Neural cell (in vitro differentiated cells): Measurements from ENCODE around the gene NAA15. TPM values are rescaled to one million over a fixed set of nuclear protein-coding genes. Genes with fewer than 3 reads are reported as not detected.

Source experiments
- H2AFZ ChIP-seq: fragments of 200-600, 300-800 bp; sonication (generic), shearing (Covaris generic); 2 replicates; pipeline ENCODE4 v1.6.0; 2014; ENCODE audit warnings: low read depth, mild to moderate bottlenecking, antibody characterized with exemption, low read length, moderate library complexity
- H3F3A ChIP-seq: fragments of 200-600 bp; shearing (Covaris generic); 2 replicates; pipeline ENCODE4 v1.6.1; 2016; ENCODE audit warnings: mild to moderate bottlenecking, moderate library complexity, mixed read lengths, antibody characterized with exemption, low read length; ENCODE audit not compliant: insufficient read depth, poor library complexity, severe bottlenecking
- H3K27ac ChIP-seq: fragments of 200-600, 300-800 bp; sonication (generic), shearing (Covaris generic); 2 replicates; pipeline ENCODE4 v1.5.1; 2014; ENCODE audit warnings: mild to moderate bottlenecking, low read length, moderate library complexity
- H3K27me3 ChIP-seq: fragments of 300-800, 200-600 bp; sonication (generic), shearing (Covaris generic); 2 replicates; pipeline ENCODE4 v1.6.0; 2014; ENCODE audit warnings: mild to moderate bottlenecking, low read depth, low read length, moderate library complexity; ENCODE audit not compliant: insufficient read depth
- H3K36me3 ChIP-seq: fragments of 300-800, 200-600 bp; sonication (generic), shearing (Covaris generic); 2 replicates; pipeline ENCODE4 v1.5.1; 2014; ENCODE audit warnings: mild to moderate bottlenecking, antibody characterized with exemption, low read length, moderate library complexity; ENCODE audit not compliant: insufficient read depth
- H3K4me2 ChIP-seq: fragments of 300-800, 200-600 bp; sonication (generic), shearing (Covaris generic); 2 replicates; pipeline ENCODE4 v1.6.0; 2014; ENCODE audit warnings: mild to moderate bottlenecking, low read length
- H3K4me3 ChIP-seq: fragments of 300-800, 200-600 bp; sonication (generic), shearing (Covaris generic); 2 replicates; pipeline ENCODE4 v1.5.1; 2014; ENCODE audit warnings: mild to moderate bottlenecking, low read length, moderate library complexity
- H3K79me2 ChIP-seq: fragments of 200-600 bp; shearing (Covaris generic); replicated peaks from 2 replicates; pipeline ENCODE4 v1.6.0; 2014; ENCODE audit warnings: mild to moderate bottlenecking, low read length, moderate library complexity; ENCODE audit not compliant: insufficient read depth
- H3K9ac ChIP-seq: fragments of 300-800, 200-600 bp; sonication (generic), shearing (Covaris generic); 2 replicates; pipeline ENCODE4 v1.6.1; 2016; ENCODE audit warnings: mild to moderate bottlenecking, low read length, mixed read lengths
- H3K9me2 ChIP-seq: fragments of 200-600 bp; shearing (Covaris generic); 2 replicates; pipeline ENCODE4 v1.6.1; 2016; ENCODE audit warnings: mild to moderate bottlenecking, low read length, mixed read lengths; ENCODE audit not compliant: insufficient read depth
- H3K9me3 ChIP-seq: fragments of 200-600, 300-800 bp; sonication (generic), shearing (Covaris generic); 2 replicates; pipeline ENCODE4 v1.6.1; 2016; ENCODE audit warnings: mild to moderate bottlenecking, mixed run types, low read length, moderate library complexity, mixed read lengths
- H4K20me1 ChIP-seq: fragments of 200-600 bp; shearing (Covaris generic); 2 replicates; pipeline ENCODE4 v1.6.1; 2016; ENCODE audit warnings: mild to moderate bottlenecking, mixed run types; ENCODE audit not compliant: insufficient read depth
- EP300 ChIP-seq: fragments of 450-650 bp; conservative IDR thresholded peaks from 2 replicates; pipeline ENCODE4 v1.6.1; 2014; ENCODE audit warnings: antibody characterized with exemption, mild to moderate bottlenecking, moderate library complexity; ENCODE audit not compliant: poor library complexity, severe bottlenecking
- EZH2 ChIP-seq: fragments of 200-600, 300-800 bp; shearing (Covaris generic), sonication (generic); IDR thresholded peaks from 2 replicates; pipeline ENCODE4 v1.6.1; 2014; ENCODE audit warnings: antibody characterized with exemption, low read length, borderline replicate concordance, mild to moderate bottlenecking; ENCODE audit not compliant: insufficient read depth, poor library complexity, severe bottlenecking
- MXI1 ChIP-seq: fragments of 450-650 bp; conservative IDR thresholded peaks from 2 replicates; pipeline ENCODE4 v1.6.1; 2014; ENCODE audit warnings: antibody characterized with exemption, mild to moderate bottlenecking; ENCODE audit not compliant: poor library complexity, severe bottlenecking
- POLR2AphosphoS5 ChIP-seq: IDR thresholded peaks from 2 replicates; pipeline ENCODE4 v1.6.1; 2012
- RAD21 ChIP-seq: fragments of 450-650 bp; conservative IDR thresholded peaks from 2 replicates; pipeline ENCODE4 v1.6.1; 2014; ENCODE audit warnings: antibody characterized with exemption, mild to moderate bottlenecking, moderate library complexity
- SMC3 ChIP-seq: fragments of 450-650 bp; conservative IDR thresholded peaks from 2 replicates; pipeline ENCODE4 v1.6.1; 2014; ENCODE audit warnings: antibody characterized with exemption, mild to moderate bottlenecking, moderate library complexity; ENCODE audit not compliant: poor library complexity
- TAF1 ChIP-seq: IDR thresholded peaks from 2 replicates; pipeline ENCODE4 v1.6.1; 2012; ENCODE audit warnings: low read depth
- polyA plus RNA-seq: library from polyadenylated mRNA; depleted of rRNA; stranded (reverse); fragments of >200 nt; gene quantifications from 2 replicates; pipeline ENCODE4 v1.2.3, GENCODE V29; 2014
- TF ChIP-seq, protein P1 (sequence below): IDR thresholded peaks from 2 replicates; pipeline ENCODE4 v1.6.1; 2012; ENCODE audit warnings: borderline replicate concordance
- TF ChIP-seq, protein P2 (sequence below): fragments of 450-650 bp; IDR thresholded peaks from 2 replicates; pipeline ENCODE4 v1.5.1; 2014; ENCODE audit warnings: antibody characterized with exemption, mild to moderate bottlenecking, moderate library complexity; ENCODE audit not compliant: poor library complexity, severe bottlenecking

NAA15 gene
- polyA plus RNA-seq, 1 donor from 2014 or later: 12.5 TPM

DNA sequence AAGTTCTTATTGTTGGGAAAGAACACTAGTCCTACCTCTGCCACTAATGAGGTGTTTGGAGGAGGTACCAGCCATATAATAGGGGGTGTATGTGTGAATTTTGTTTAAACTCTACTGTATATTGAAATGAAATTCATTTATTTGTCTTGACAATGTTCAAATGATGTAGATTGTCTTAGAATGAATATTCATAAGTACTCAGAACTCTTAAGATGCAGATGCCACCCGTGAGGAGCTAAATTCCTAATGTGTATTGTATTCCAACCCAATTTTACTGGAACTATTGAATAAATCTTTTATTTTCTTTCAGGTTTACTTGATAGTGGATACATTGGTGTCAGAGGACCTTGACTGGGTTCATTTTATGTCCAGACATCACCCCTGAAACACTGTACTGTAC lies 88.7 kb downstream of the NAA15 start:
- Histone ChIP-seq H3K36me3 (peaks cover 6% of the 10 kb centered on the region), H3K9me3 (no peaks in the 10 kb centered on the region), H3K79me2 (no peaks in the 10 kb centered on the region), H3K9ac (no peak overlapping the region), H2AFZ (no peak overlapping the region), H4K20me1 (no peaks in the 10 kb centered on the region), H3K4me3 (no peak overlapping the region), H3K9me2 (no peaks in the 10 kb centered on the region), H3K4me2 (no peak overlapping the region), H3F3A (no peaks in the 10 kb centered on the region), H3K27me3 (no peaks in the 10 kb centered on the region), H3K27ac (no peak overlapping the region)
- TF ChIP-seq MXI1 (no peak), RAD21 (no peak), EZH2 (no peak), TAF1 (no peak), SMC3 (no peak), POLR2AphosphoS5 (no peak), EP300 (no peak)
- TF ChIP-seq, protein P1, sequence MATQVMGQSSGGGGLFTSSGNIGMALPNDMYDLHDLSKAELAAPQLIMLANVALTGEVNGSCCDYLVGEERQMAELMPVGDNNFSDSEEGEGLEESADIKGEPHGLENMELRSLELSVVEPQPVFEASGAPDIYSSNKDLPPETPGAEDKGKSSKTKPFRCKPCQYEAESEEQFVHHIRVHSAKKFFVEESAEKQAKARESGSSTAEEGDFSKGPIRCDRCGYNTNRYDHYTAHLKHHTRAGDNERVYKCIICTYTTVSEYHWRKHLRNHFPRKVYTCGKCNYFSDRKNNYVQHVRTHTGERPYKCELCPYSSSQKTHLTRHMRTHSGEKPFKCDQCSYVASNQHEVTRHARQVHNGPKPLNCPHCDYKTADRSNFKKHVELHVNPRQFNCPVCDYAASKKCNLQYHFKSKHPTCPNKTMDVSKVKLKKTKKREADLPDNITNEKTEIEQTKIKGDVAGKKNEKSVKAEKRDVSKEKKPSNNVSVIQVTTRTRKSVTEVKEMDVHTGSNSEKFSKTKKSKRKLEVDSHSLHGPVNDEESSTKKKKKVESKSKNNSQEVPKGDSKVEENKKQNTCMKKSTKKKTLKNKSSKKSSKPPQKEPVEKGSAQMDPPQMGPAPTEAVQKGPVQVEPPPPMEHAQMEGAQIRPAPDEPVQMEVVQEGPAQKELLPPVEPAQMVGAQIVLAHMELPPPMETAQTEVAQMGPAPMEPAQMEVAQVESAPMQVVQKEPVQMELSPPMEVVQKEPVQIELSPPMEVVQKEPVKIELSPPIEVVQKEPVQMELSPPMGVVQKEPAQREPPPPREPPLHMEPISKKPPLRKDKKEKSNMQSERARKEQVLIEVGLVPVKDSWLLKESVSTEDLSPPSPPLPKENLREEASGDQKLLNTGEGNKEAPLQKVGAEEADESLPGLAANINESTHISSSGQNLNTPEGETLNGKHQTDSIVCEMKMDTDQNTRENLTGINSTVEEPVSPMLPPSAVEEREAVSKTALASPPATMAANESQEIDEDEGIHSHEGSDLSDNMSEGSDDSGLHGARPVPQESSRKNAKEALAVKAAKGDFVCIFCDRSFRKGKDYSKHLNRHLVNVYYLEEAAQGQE: no peak
- TF ChIP-seq, protein P2, sequence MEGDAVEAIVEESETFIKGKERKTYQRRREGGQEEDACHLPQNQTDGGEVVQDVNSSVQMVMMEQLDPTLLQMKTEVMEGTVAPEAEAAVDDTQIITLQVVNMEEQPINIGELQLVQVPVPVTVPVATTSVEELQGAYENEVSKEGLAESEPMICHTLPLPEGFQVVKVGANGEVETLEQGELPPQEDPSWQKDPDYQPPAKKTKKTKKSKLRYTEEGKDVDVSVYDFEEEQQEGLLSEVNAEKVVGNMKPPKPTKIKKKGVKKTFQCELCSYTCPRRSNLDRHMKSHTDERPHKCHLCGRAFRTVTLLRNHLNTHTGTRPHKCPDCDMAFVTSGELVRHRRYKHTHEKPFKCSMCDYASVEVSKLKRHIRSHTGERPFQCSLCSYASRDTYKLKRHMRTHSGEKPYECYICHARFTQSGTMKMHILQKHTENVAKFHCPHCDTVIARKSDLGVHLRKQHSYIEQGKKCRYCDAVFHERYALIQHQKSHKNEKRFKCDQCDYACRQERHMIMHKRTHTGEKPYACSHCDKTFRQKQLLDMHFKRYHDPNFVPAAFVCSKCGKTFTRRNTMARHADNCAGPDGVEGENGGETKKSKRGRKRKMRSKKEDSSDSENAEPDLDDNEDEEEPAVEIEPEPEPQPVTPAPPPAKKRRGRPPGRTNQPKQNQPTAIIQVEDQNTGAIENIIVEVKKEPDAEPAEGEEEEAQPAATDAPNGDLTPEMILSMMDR: no peak

DNA sequence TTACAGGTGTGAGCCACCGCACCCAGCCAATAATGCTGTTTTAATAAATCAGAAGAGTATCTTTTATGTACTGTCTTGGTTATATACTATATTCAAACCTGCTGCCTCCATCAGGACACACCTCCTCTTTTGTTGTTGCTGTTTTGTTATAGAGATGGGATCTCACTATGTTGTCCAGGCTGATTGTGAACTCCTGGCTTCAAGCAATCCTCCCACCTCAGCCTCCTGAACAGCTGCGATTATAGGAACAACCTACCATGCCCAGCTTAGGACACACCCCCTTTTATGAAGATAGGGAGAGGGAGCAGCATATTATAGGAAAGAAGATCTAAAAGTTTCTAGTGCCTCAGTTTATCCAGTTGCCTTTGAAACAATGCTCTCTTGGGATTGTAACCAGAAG lies 90.4 kb downstream of the NAA15 start:
- Histone ChIP-seq H3K4me3 (no peak overlapping the region), H3K36me3 (peaks cover 6% of the 10 kb centered on the region), H3K9me2 (no peaks in the 10 kb centered on the region), H3K27me3 (no peaks in the 10 kb centered on the region), H4K20me1 (no peaks in the 10 kb centered on the region), H3F3A (no peaks in the 10 kb centered on the region), H3K9me3 (no peaks in the 10 kb centered on the region), H3K9ac (no peak overlapping the region), H3K79me2 (no peaks in the 10 kb centered on the region), H3K4me2 (no peak overlapping the region), H2AFZ (no peak overlapping the region), H3K27ac (no peak overlapping the region)
- TF ChIP-seq, protein P1: no peak
- TF ChIP-seq POLR2AphosphoS5 (no peak), SMC3 (no peak), TAF1 (no peak), RAD21 (no peak), MXI1 (no peak)
- TF ChIP-seq, protein P2: no peak
